Measurements from ENCODE around the gene CASR.

The CASR gene

DNA sequence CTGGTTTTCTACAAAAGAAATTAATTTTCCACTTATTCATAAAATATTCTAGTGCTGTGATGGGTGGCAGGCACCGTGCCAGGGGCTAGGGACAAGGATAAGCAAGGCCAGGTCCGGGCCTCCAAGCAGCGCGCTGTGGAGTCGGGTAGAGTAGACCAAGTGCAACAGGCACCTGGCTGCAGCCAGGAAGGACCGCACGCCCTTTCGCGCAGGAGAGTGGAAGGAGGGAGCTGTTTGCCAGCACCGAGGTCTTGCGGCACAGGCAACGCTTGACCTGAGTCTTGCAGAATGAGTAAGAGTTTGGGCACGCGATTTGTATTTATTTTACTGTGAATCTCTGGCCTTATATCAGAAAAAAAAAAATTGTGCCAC, at the start of gene CASR:
Gene CASR (plus strand): TSS at position 148 of the 372 bp plus-strand sequence. CDS start 70,522 bp downstream, outside the sequence.
- no peak for ATAC-seq
- TF ChIP-seq TSHZ2 (CRISPR knock-in tag; IDR thresholded peaks at IDR 0.05) (no peak), OSR1 (CRISPR knock-in tag; IDR thresholded peaks at IDR 0.05) (no peak), ESRRG (CRISPR knock-in tag; IDR thresholded peaks at IDR 0.05) (no peak), ISL1 (CRISPR knock-in tag; IDR thresholded peaks at IDR 0.05) (no peak), GLIS3 (CRISPR knock-in tag; IDR thresholded peaks at IDR 0.05) (no peak), BACH2 (CRISPR knock-in tag; IDR thresholded peaks at IDR 0.05; ENCODE audit: borderline replicate concordance) (no peak), CSRNP3 (CRISPR knock-in tag; IDR thresholded peaks at IDR 0.05) (no peak), TCF4 (CRISPR knock-in tag; IDR thresholded peaks at IDR 0.05; ENCODE audit: borderline replicate concordance) (no peak), ZC3H10 (CRISPR knock-in tag; IDR thresholded peaks at IDR 0.05) (no peak)

DNA sequence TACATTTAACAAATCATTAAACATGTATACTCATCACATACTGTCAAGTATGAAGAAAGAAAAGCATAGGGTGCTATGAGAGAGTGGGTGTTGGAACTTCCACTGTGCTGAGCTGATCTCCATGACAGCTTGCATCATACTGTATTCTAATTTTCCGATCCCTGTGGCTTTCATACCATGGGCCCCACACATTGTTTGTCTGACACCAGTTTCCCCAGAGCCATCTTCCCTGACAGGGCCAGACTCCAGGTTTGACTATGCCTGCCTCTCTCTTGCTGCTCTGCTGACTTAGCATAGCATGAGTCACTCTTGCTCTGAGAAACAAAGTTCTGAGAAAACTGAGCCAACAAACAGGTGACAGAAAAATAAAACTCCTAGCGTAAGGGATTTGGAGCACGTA, 37.0 kb upstream of the CASR start:
- no peak for TF ChIP-seq ISL1 (CRISPR knock-in tag; IDR thresholded peaks at IDR 0.05)
- TF ChIP-seq CSDC2 (CRISPR knock-in tag; IDR thresholded peaks at IDR 0.05) = no peak
- TF ChIP-seq TSHZ2 (CRISPR knock-in tag; IDR thresholded peaks at IDR 0.05) = no peak
- TF ChIP-seq, protein P1, sequence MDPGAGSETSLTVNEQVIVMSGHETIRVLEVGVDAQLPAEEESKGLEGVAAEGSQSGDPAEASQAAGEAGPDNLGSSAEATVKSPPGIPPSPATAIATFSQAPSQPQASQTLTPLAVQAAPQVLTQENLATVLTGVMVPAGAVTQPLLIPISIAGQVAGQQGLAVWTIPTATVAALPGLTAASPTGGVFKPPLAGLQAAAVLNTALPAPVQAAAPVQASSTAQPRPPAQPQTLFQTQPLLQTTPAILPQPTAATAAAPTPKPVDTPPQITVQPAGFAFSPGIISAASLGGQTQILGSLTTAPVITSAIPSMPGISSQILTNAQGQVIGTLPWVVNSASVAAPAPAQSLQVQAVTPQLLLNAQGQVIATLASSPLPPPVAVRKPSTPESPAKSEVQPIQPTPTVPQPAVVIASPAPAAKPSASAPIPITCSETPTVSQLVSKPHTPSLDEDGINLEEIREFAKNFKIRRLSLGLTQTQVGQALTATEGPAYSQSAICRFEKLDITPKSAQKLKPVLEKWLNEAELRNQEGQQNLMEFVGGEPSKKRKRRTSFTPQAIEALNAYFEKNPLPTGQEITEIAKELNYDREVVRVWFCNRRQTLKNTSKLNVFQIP (CRISPR knock-in tag; IDR thresholded peaks at IDR 0.05; ENCODE audit: borderline replicate concordance, low read depth) = no peak
- no peak for TF ChIP-seq ZFP30 (CRISPR knock-in tag; IDR thresholded peaks at IDR 0.05)
- no peak for TF ChIP-seq SNAI2 (CRISPR knock-in tag; IDR thresholded peaks at IDR 0.05)
- no peak for TF ChIP-seq ZNF565 (CRISPR knock-in tag; conservative IDR thresholded peaks at IDR 0.05; ENCODE audit: low read depth)
- TF ChIP-seq ZC3H10 (CRISPR knock-in tag; IDR thresholded peaks at IDR 0.05) = no peak
- no peak for TF ChIP-seq ARNTL (CRISPR knock-in tag; IDR thresholded peaks at IDR 0.05; ENCODE audit: borderline replicate concordance, low read depth)
- no peak for TF ChIP-seq CREB5 (CRISPR knock-in tag; IDR thresholded peaks at IDR 0.05; ENCODE audit: low read depth)
- TF ChIP-seq TCF4 (CRISPR knock-in tag; IDR thresholded peaks at IDR 0.05; ENCODE audit: borderline replicate concordance) = no peak
- no peak for TF ChIP-seq ZFP3 (CRISPR knock-in tag; IDR thresholded peaks at IDR 0.05)
- TF ChIP-seq GLIS3 (CRISPR knock-in tag; IDR thresholded peaks at IDR 0.05) = no peak
- TF ChIP-seq RARB (CRISPR knock-in tag; IDR thresholded peaks at IDR 0.05) = no peak
- TF ChIP-seq OSR1 (CRISPR knock-in tag; IDR thresholded peaks at IDR 0.05) = no peak
- TF ChIP-seq ESRRG (CRISPR knock-in tag; IDR thresholded peaks at IDR 0.05) = no peak
- no peak for TF ChIP-seq PPARA (CRISPR knock-in tag; IDR thresholded peaks at IDR 0.05; ENCODE audit: borderline replicate concordance)
- TF ChIP-seq CSRNP3 (CRISPR knock-in tag; IDR thresholded peaks at IDR 0.05) = no peak
- no peak for TF ChIP-seq BACH2 (CRISPR knock-in tag; IDR thresholded peaks at IDR 0.05; ENCODE audit: borderline replicate concordance)
- no peak for TF ChIP-seq TOX (CRISPR knock-in tag; IDR thresholded peaks at IDR 0.05; ENCODE audit: borderline replicate concordance)
- no peak for ATAC-seq
